Mesothelial cell of epicardium (in vitro differentiated cells): ENCODE data around the gene CST5. TPM values are rescaled to one million over a fixed set of nuclear protein-coding genes. Genes with fewer than 3 reads are reported as not detected.
"Not testable (repeated sequence)": the region's sequence is repeated elsewhere in the genome, so short reads cannot be mapped to it uniquely, and the experiment has no call there.

Experiments used
- DNase-seq, 2 experiments: peaks; one replicate each; pipeline ENCODE4 v3.0.0; 2021; ENCODE audit warnings: low spot score in 2 of 2; ENCODE audit not compliant: unreplicated experiment in 2 of 2
- H3K27ac Mint-ChIP-seq: 2 replicates; pipeline ENCODE4 v1.8.0; 2021; ENCODE audit warnings: mixed read lengths
- H3K27me3 Mint-ChIP-seq: 2 replicates; pipeline ENCODE4 v1.8.0; 2021; ENCODE audit warnings: low read depth, mixed read lengths
- H3K36me3 Mint-ChIP-seq: 2 replicates; pipeline ENCODE4 v1.8.0; 2021; ENCODE audit warnings: mixed read lengths
- H3K4me1 Mint-ChIP-seq: 2 replicates; pipeline ENCODE4 v1.8.0; 2021; ENCODE audit warnings: mixed read lengths
- H3K4me3 Mint-ChIP-seq: 2 replicates; pipeline ENCODE4 v1.8.0; 2021; ENCODE audit warnings: mild to moderate bottlenecking, moderate library complexity, mixed read lengths
- H3K9me3 Mint-ChIP-seq: 2 replicates; pipeline ENCODE4 v1.8.0; 2021; ENCODE audit warnings: mixed read lengths
- CTCF ChIP-seq: fragments of 200-600 bp; sonication (generic); IDR thresholded peaks from one replicate; pipeline ENCODE4 v1.5.0; 2021; ENCODE audit warnings: antibody characterized with exemption; ENCODE audit not compliant: unreplicated experiment
- total RNA-seq: library from RNA; stranded (reverse); gene quantifications from 3 replicates; pipeline ENCODE4 v1.2.1, GENCODE V29; 2021

The CST5 gene
- total RNA-seq, 1 donor from 2014 or later, result not detected

GRCh38 chr20:23918896-23919295 is 39.3 kb upstream of the CST5 start:
- Mint-ChIP-seq H3K36me3 (no peaks in the 10 kb centered on the region), H3K27ac (no peak overlapping the region), H3K4me3 (no peak overlapping the region), H3K4me1 (peaks cover 15% of the 10 kb centered on the region), H3K27me3 (peaks cover 13% of the 10 kb centered on the region), H3K9me3 (no peaks in the 10 kb centered on the region)
- no peak for DNase-seq
- TF ChIP-seq CTCF, result no peak

GRCh38 chr20:23918101-23918862 is 38.7 kb upstream of the CST5 start:
- Mint-ChIP-seq H3K4me1 (peaks cover 15% of the 10 kb centered on the region), H3K9me3 (no peaks in the 10 kb centered on the region), H3K4me3 (no peak overlapping the region), H3K36me3 (no peaks in the 10 kb centered on the region), H3K27ac (no peak overlapping the region), H3K27me3 (peaks cover 14% of the 10 kb centered on the region)
- no peak for DNase-seq
- no peak for TF ChIP-seq CTCF

DNA sequence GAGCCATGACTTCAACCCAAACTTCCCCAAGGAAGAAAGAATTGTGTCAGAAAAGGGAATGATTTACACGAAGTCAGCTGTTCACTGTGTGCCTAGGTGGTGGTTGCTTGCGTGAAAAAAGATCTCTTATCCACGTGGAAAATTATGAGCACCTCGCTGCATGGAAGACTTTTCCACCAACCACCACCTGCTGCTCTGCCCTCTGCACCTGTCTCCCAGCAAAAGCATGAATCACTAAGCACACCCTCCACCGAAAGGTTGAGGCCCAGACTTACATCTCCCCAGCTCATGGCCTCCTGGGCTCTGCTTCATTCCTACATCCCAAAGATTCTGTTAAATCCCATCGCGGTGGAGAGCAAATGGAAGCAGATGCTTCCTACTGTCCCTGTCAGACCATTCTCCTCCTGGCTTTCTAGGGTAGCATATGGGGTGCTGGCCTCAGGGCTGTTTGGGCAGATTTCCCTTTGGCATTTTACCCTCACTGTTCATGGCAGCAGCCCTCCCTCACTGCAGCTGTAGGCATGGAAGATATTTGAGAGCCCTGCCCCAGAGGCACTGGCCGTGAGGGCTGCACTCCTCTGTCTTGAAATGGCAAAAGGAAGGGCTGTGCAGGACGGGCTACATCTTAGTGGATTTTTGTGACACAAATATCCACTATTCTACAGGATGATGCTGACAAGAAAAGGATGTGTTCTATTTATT is 37.6 kb upstream of the CST5 start:
- peaks cover 21% of the 10 kb centered on the region for H3K27me3 Mint-ChIP-seq
- no peak for DNase-seq
- TF ChIP-seq CTCF, result no peak
- H3K4me3 Mint-ChIP-seq, result no peak overlapping the region
- no peak overlapping the region for H3K27ac Mint-ChIP-seq
- peaks cover 15% of the 10 kb centered on the region for H3K4me1 Mint-ChIP-seq
- H3K36me3 Mint-ChIP-seq, result no peaks in the 10 kb centered on the region
- no peaks in the 10 kb centered on the region for H3K9me3 Mint-ChIP-seq

GRCh38 chr20:23915844-23916243 is 36.3 kb upstream of the CST5 start:
- no peak overlapping the region for H3K27ac Mint-ChIP-seq
- peaks cover 10% of the 10 kb centered on the region for H3K4me1 Mint-ChIP-seq
- TF ChIP-seq CTCF, result no peak
- DNase-seq, result no peak
- no peaks in the 10 kb centered on the region for H3K9me3 Mint-ChIP-seq
- H3K4me3 Mint-ChIP-seq, result no peak overlapping the region
- H3K27me3 Mint-ChIP-seq, result peaks cover 25% of the 10 kb centered on the region
- no peaks in the 10 kb centered on the region for H3K36me3 Mint-ChIP-seq

DNA sequence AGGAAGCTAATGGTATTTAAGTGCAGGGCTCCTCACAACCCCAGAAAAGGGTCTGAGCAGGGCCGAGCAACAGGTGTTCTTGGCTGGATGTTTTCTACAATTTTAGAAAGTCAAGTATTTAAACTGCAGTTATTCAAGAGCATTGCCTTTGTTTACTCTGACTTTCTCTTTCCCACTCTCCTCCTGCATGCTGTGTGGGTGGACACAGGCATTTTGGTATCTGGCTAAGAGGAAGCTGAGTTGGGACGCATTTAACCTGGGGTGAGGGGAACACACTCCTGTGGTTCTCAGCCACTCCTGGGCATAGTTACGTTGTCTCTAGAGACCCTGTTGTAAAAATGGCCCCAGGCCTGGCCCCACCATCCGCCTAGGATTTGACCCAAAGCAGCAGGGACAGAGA is 34.9 kb upstream of the CST5 start:
- H3K4me1 Mint-ChIP-seq, DNase-seq, H3K27ac Mint-ChIP-seq, H3K4me3 Mint-ChIP-seq, H3K9me3 Mint-ChIP-seq, H3K36me3 Mint-ChIP-seq: not testable (repeated sequence)
- H3K27me3 Mint-ChIP-seq, result peaks cover 25% of the 10 kb centered on the region

GRCh38 chr20:23910210-23910609 is 30.7 kb upstream of the CST5 start:
- Mint-ChIP-seq H3K4me1 (no peaks in the 10 kb centered on the region), H3K9me3 (peaks cover 34% of the 10 kb centered on the region), H3K27ac (no peak overlapping the region), H3K27me3 (peaks cover 18% of the 10 kb centered on the region), H3K36me3 (no peaks in the 10 kb centered on the region), H3K4me3 (no peak overlapping the region)
- TF ChIP-seq CTCF, result no peak
- no peak for DNase-seq
